Prostate gland (tissue), 2 donors: ENCODE results near the gene GUCY1A1. TPM values are rescaled to one million over a fixed set of nuclear protein-coding genes. Genes with fewer than 3 reads are reported as not detected.

Source experiments
- DNase-seq: peaks from one replicate; pipeline ENCODE4 v3.0.0-alpha.2; 2019; ENCODE audit warnings: low spot score
- H3K27ac ChIP-seq, 2 donors: fragments of 200-600 bp; sonication (generic); 2 replicates each; pipeline ENCODE4 v1.5.1; 2017 to 2019
- H3K27me3 ChIP-seq: fragments of 200-600 bp; sonication (generic); replicated peaks from 2 replicates; pipeline ENCODE4 v1.5.1; 2019; ENCODE audit not compliant: insufficient read depth
- H3K36me3 ChIP-seq, 2 donors: fragments of 200-600 bp; sonication (generic); 1 replicate in 1 of 2; 2 replicates in 1 of 2; pipeline versions ENCODE4 v1.5.1 to v1.8.1; 2017 to 2019
- H3K4me1 ChIP-seq: fragments of 200-600 bp; sonication (generic); replicated peaks from 2 replicates; pipeline ENCODE4 v1.5.1; 2019
- H3K4me3 ChIP-seq, 2 donors: fragments of 200-600 bp; sonication (generic); 2 replicates each; pipeline ENCODE4 v1.5.1; 2017 to 2019
- H3K9me3 ChIP-seq: fragments of 200-600 bp; sonication (generic); 2 replicates; pipeline ENCODE4 v1.5.1; 2017
- CTCF ChIP-seq, 4 experiments: fragments of 200-600 bp in 2 of 4; fragments of 450-650 bp in 2 of 4; sonication (generic) in 2 of 4; IDR thresholded peaks; 1 replicate in 3 of 4; 2 replicates in 1 of 4; pipeline ENCODE4 v1.5.1; 2016 to 2019; ENCODE audit warnings: antibody characterized with exemption in 4 of 4, mild to moderate bottlenecking in 2 of 4, moderate library complexity in 2 of 4
- POLR2A ChIP-seq: fragments of 450-650 bp; IDR thresholded peaks from one replicate; pipeline ENCODE4 v1.6.1; 2016; ENCODE audit warnings: antibody characterized with exemption, mild to moderate bottlenecking
- POLR2AphosphoS5 ChIP-seq: sonication (generic); formaldehyde crosslinking; IDR thresholded peaks from one replicate; pipeline ENCODE4 v1.6.1; 2017; ENCODE audit warnings: antibody characterized with exemption
- WGBS: methylation state at CpG from one replicate; pipeline ENCODE4 v1.1.5; 2018; 5-methylcytosine and 5-hydroxymethylcytosine counted together
- intact Hi-C: fragments of 100-400 bp; cut with DNase I; formaldehyde crosslinking; loops from one replicate; pipeline ENCODE4 v1.14.2; 2022
- total RNA-seq, 2 donors: library from RNA; depleted of rRNA; stranded (reverse); fragments of >200 nt; gene quantifications; one replicate each; pipeline ENCODE4 v1.1.0, GENCODE V29; 2016

The GUCY1A1 gene
- total RNA-seq, 2 donors from 2014 or later: 49.8 to 103 TPM

GRCh38 chr4:155745984-155746383 is 79.3 kb downstream of the GUCY1A1 start:
- intact Hi-C loops: no loop called here
- Histone ChIP-seq H3K27me3 (no peaks in the 10 kb centered on the region), H3K4me3 (no peak overlapping the region), H3K27ac (no peak overlapping the region), H3K9me3 (no peaks in the 10 kb centered on the region), H3K36me3 (no peaks in the 10 kb centered on the region), H3K4me1 (no peaks in the 10 kb centered on the region)
- 84% methylated on average over 5 of the region's 5 CpGs for WGBS
- TF ChIP-seq POLR2AphosphoS5 (no peak), CTCF (IDR thresholded peaks at IDR 0.05) (no peak), POLR2A (no peak)
- DNase-seq: no peak

GRCh38 chr4:155748039-155748438 is 81.4 kb downstream of the GUCY1A1 start:
- 64% methylated on average over 2 of the region's 2 CpGs for WGBS
- H3K27me3 ChIP-seq: no peaks in the 10 kb centered on the region
- no peak overlapping the region for H3K27ac ChIP-seq
- H3K9me3 ChIP-seq: no peaks in the 10 kb centered on the region
- no peak overlapping the region for H3K4me3 ChIP-seq
- intact Hi-C loops: no loop called here
- no peak for DNase-seq
- H3K36me3 ChIP-seq: no peaks in the 10 kb centered on the region
- H3K4me1 ChIP-seq: no peaks in the 10 kb centered on the region
- no peak for TF ChIP-seq POLR2AphosphoS5
- TF ChIP-seq POLR2A: no peak
- no peak for TF ChIP-seq CTCF (IDR thresholded peaks at IDR 0.05)

DNA sequence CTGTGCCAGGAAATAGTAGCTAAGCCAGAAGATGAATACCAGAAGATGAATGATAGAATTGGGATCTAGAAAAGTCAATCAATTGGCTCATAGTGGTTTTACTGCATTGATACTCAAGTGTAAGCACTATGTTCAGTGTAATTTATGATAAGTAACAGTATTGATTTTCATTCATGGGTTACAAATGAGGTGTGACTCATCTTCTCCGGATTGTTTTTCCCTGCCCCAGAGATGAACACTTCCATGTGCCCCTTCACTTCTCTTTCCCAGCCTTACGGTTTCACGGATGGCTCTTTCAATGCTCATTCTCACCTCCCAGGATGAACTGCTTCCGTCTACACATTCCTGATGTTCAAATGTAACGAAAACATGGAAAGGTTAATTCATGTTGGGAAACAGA is 82.4 kb downstream of the GUCY1A1 start:
- DNase-seq: no peak
- intact Hi-C loops: no loop called here
- H3K4me1 ChIP-seq: no peaks in the 10 kb centered on the region
- TF ChIP-seq POLR2AphosphoS5 (no peak), POLR2A (no peak), CTCF (IDR thresholded peaks at IDR 0.05) (no peak)
- no peaks in the 10 kb centered on the region for H3K36me3 ChIP-seq
- no peaks in the 10 kb centered on the region for H3K9me3 ChIP-seq
- H3K27ac ChIP-seq: no peak overlapping the region
- no peak overlapping the region for H3K4me3 ChIP-seq
- H3K27me3 ChIP-seq: no peaks in the 10 kb centered on the region
- WGBS: 97% methylated on average over 5 of the region's 5 CpGs

DNA sequence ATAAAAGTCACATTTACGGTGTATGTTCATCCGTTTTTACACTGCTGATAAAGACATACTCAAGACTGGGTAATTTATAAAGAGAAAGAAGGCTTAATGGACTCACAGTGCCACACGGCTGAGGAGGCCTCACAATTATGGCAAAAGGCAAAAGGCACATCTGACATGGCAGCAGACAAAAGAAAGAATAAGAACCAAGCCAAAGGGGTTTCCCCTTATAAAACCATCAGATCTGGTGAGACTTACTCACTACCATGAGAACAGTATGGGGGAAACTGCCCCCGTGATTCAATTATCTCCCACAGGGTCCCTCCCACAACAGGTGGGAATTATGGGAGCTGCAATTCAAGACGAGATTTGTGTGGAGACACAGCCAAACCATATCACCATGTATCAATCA is 84.9 kb downstream of the GUCY1A1 start:
- intact Hi-C loops: no loop called here
- Histone ChIP-seq H3K9me3 (no peaks in the 10 kb centered on the region), H3K4me1 (no peaks in the 10 kb centered on the region), H3K36me3 (no peaks in the 10 kb centered on the region), H3K27me3 (no peaks in the 10 kb centered on the region), H3K27ac (no peak overlapping the region), H3K4me3 (no peak overlapping the region)
- WGBS: 93% methylated on average over 5 of the region's 5 CpGs
- DNase-seq: no peak
- TF ChIP-seq POLR2AphosphoS5 (no peak), CTCF (IDR thresholded peaks at IDR 0.05) (no peak), POLR2A (no peak)

DNA sequence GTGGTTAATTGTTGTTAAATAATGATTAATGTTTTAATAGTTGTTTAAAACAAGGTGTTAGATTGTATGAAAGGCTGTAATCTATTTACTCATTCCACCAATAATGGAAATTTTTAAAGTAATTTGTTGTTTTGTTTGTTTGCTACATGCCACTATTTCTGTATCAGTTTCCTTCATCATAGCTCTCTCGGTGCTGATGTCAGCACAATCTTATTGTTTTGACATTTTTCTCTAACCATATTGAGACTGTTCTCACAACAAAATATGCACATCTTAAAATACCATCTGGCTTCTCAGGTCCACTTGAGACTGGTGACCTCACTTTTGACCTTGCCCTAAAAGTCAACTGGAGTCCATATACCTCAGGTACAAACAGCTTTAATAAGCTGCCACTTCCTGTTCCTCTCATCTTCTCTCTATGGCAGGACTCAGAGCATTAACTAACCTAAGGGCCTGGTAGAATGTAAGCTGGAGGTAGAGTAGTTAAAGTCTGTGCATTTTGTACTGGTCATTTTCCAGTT is 91.2 kb downstream of the GUCY1A1 start:
- Histone ChIP-seq H3K27ac (no peak overlapping the region), H3K4me1 (no peaks in the 10 kb centered on the region), H3K4me3 (no peak overlapping the region), H3K36me3 (no peaks in the 10 kb centered on the region), H3K9me3 (no peaks in the 10 kb centered on the region), H3K27me3 (no peaks in the 10 kb centered on the region)
- no peak for TF ChIP-seq CTCF (IDR thresholded peaks at IDR 0.05)
- no peak for TF ChIP-seq POLR2AphosphoS5
- no peak for TF ChIP-seq POLR2A
- intact Hi-C loops: no loop called here
- 95% methylated on average over 1 of the region's 1 CpG for WGBS
- no peak for DNase-seq
